Esophagus squamous epithelium (tissue), 4 donors: ENCODE results near the gene MRPL40.

Experiments
- CTCF ChIP-seq, 6 experiments: fragments of 450-650 bp in 4 of 6; fragments of 200-600 bp in 2 of 6; sonication (generic) in 2 of 6; IDR thresholded peaks; one replicate each; pipeline ENCODE4 v1.5.1; 2016 to 2019; ENCODE audit warnings: antibody characterized with exemption in 6 of 6, mild to moderate bottlenecking in 4 of 6, moderate library complexity in 4 of 6
- POLR2A ChIP-seq, 4 donors: fragments of 450-650 bp; IDR thresholded peaks; one replicate each; pipeline ENCODE4 v1.6.1; 2017; ENCODE audit warnings: antibody characterized with exemption in 4 of 4, mild to moderate bottlenecking in 4 of 4, moderate library complexity in 3 of 4

- TF ChIP-seq CTCF (IDR thresholded peaks at IDR 0.05) = no peak
- no peak for TF ChIP-seq POLR2A (IDR thresholded peaks at IDR 0.05)
Measured at GRCh38 chr22:19449422-19449767, 17.1 kb downstream of the MRPL40 start.
